ENCODE results near the gene TMEM156.
"Not testable (repeated sequence)": the region's sequence is repeated elsewhere in the genome, so short reads cannot be mapped to it uniquely, and the experiment has no call there.

TMEM156 gene

GRCh38 chr4:38957893-38958292 is 74.3 kb downstream of the TMEM156 start:
- DNase-seq (ENCODE audit: low spot score) = no peak

GRCh38 chr4:38957261-38957815 is 74.9 kb downstream of the TMEM156 start:
- no peak for DNase-seq (ENCODE audit: low spot score)

- DNase-seq (ENCODE audit: low spot score) = no peak
These were observed 76.3 kb downstream of the TMEM156 start for GRCh38 chr4:38955957-38956356.

GRCh38 chr4:38954727-38955126 is 77.5 kb downstream of the TMEM156 start:
- DNase-seq (ENCODE audit: low spot score) = no peak

- DNase-seq (ENCODE audit: low spot score) = no peak
These were observed 80.2 kb downstream of the TMEM156 start for GRCh38 chr4:38952017-38952416.

- no peak for DNase-seq (ENCODE audit: low spot score)
These were observed 80.6 kb downstream of the TMEM156 start for GRCh38 chr4:38951598-38951997.

GRCh38 chr4:38950734-38951133 is 81.5 kb downstream of the TMEM156 start:
- no peak for DNase-seq (ENCODE audit: low spot score)

- no peak for DNase-seq (ENCODE audit: low spot score)
These were observed 82.0 kb downstream of the TMEM156 start for GRCh38 chr4:38950159-38950558.

GRCh38 chr4:38949411-38950051 is 82.7 kb downstream of the TMEM156 start:
- peak; percentile 3 for DNase-seq (ENCODE audit: low spot score)

- peak; percentile 48 for DNase-seq (ENCODE audit: low spot score)
These were observed 83.7 kb downstream of the TMEM156 start for GRCh38 chr4:38948551-38948950.

GRCh38 chr4:38946919-38947318 is 85.3 kb downstream of the TMEM156 start:
- DNase-seq (ENCODE audit: low spot score) = no peak

GRCh38 chr4:38944440-38944839 is 87.8 kb downstream of the TMEM156 start:
- no peak for DNase-seq (ENCODE audit: low spot score)

- no peak for DNase-seq (ENCODE audit: low spot score)
These were observed 88.9 kb downstream of the TMEM156 start for GRCh38 chr4:38943343-38943742.

GRCh38 chr4:38941906-38942305 is 90.3 kb downstream of the TMEM156 start:
- not testable (repeated sequence) for DNase-seq (ENCODE audit: low spot score)

- no peak for DNase-seq (ENCODE audit: low spot score)
These were observed 91.7 kb downstream of the TMEM156 start for GRCh38 chr4:38940476-38940875.

- DNase-seq (ENCODE audit: low spot score) = no peak
These were observed 93.0 kb downstream of the TMEM156 start for GRCh38 chr4:38939165-38939564.

- no peak for DNase-seq (ENCODE audit: low spot score)
These were observed 96.7 kb downstream of the TMEM156 start for GRCh38 chr4:38935391-38936073.

- no peak for DNase-seq (ENCODE audit: low spot score)
These were observed 101.1 kb downstream of the TMEM156 start for GRCh38 chr4:38931125-38931524.

GRCh38 chr4:38930707-38931106 is 101.5 kb downstream of the TMEM156 start:
- no peak for DNase-seq (ENCODE audit: low spot score)

GRCh38 chr4:38930204-38930603 is 102.0 kb downstream of the TMEM156 start:
- DNase-seq (ENCODE audit: low spot score) = no peak

GRCh38 chr4:38928974-38929373 is 103.2 kb downstream of the TMEM156 start:
- DNase-seq (ENCODE audit: low spot score) = no peak

- no peak for DNase-seq (ENCODE audit: low spot score)
These were observed 103.6 kb downstream of the TMEM156 start for GRCh38 chr4:38928568-38928967.

- no peak for DNase-seq (ENCODE audit: low spot score)
These were observed 105.3 kb downstream of the TMEM156 start for GRCh38 chr4:38926896-38927295.

Data from kidney capillary endothelial cell (primary cell).